Cardiac muscle cell (in vitro differentiated cells and primary cell): ENCODE data around the gene PITPNC1. TPM values are rescaled to one million over a fixed set of nuclear protein-coding genes. Genes with fewer than 3 reads are reported as not detected.
"Not testable (repeated sequence)": the region's sequence is repeated elsewhere in the genome, so short reads cannot be mapped to it uniquely, and the experiment has no call there.

ENCODE experiments used
- DNase-seq, 2 donors: peaks; one replicate each; pipeline versions ENCODE4 v3.0.0 to v3.0.0-alpha.2; 2010 to 2017; ENCODE audit warnings: low read depth in 1 of 2, low spot score in 1 of 2
- H3K27ac ChIP-seq: fragments of 200-600 bp; sonication (generic); 2 replicates; pipeline ENCODE4 v1.5.1; 2016
- H3K27me3 ChIP-seq: fragments of 200-600 bp; sonication (generic); 2 replicates; pipeline ENCODE4 v1.6.0; 2016; ENCODE audit warnings: control low read depth
- H3K36me3 ChIP-seq: fragments of 200-600 bp; sonication (generic); 2 replicates; pipeline ENCODE4 v1.5.1; 2016; ENCODE audit warnings: control low read depth
- H3K4me1 ChIP-seq: fragments of 200-600 bp; sonication (generic); 2 replicates; pipeline ENCODE4 v1.8.1; 2017; ENCODE audit warnings: low read depth, mild to moderate bottlenecking, mixed run types
- H3K4me3 ChIP-seq: fragments of 200-600 bp; sonication (generic); 2 replicates; pipeline ENCODE4 v1.5.1; 2016; ENCODE audit warnings: mild to moderate bottlenecking
- H3K9me3 ChIP-seq: fragments of 200-600 bp; sonication (generic); 2 replicates; pipeline ENCODE4 v1.5.1; 2017; ENCODE audit warnings: low read depth, mild to moderate bottlenecking, control low read depth
- polyA plus RNA-seq: library from polyadenylated mRNA; unstranded; fragments of >200 nt; fragmentation: Nextera tagmentation; extraction: Ambion mirVana; gene quantifications from 2 replicates; pipeline ENCODE4 v1.2.1, GENCODE V29; 2016
- total RNA-seq: library from RNA; depleted of rRNA; stranded (reverse); fragments of >200 nt; gene quantifications from 2 replicates; pipeline ENCODE4 v1.2.3, GENCODE V29; 2016
- TF ChIP-seq, protein P1 (sequence below): IDR thresholded peaks from 2 replicates; pipeline ENCODE4 v1.5.1; 2012; ENCODE audit warnings: low read depth, mild to moderate bottlenecking, low read length

The PITPNC1 gene
- total and polyA plus RNA-seq, 2 experiments from 2014 or later = 4.8 to 5.7 TPM

GRCh38 chr17:67401106-67401505 lies 24.0 kb downstream of the PITPNC1 start:
- H3K4me1 ChIP-seq = peaks cover 5% of the 10 kb centered on the region
- H3K27me3 ChIP-seq = no peaks in the 10 kb centered on the region
- no peaks in the 10 kb centered on the region for H3K9me3 ChIP-seq
- H3K36me3 ChIP-seq = no peaks in the 10 kb centered on the region
- DNase-seq = no peak
- TF ChIP-seq, protein P1, sequence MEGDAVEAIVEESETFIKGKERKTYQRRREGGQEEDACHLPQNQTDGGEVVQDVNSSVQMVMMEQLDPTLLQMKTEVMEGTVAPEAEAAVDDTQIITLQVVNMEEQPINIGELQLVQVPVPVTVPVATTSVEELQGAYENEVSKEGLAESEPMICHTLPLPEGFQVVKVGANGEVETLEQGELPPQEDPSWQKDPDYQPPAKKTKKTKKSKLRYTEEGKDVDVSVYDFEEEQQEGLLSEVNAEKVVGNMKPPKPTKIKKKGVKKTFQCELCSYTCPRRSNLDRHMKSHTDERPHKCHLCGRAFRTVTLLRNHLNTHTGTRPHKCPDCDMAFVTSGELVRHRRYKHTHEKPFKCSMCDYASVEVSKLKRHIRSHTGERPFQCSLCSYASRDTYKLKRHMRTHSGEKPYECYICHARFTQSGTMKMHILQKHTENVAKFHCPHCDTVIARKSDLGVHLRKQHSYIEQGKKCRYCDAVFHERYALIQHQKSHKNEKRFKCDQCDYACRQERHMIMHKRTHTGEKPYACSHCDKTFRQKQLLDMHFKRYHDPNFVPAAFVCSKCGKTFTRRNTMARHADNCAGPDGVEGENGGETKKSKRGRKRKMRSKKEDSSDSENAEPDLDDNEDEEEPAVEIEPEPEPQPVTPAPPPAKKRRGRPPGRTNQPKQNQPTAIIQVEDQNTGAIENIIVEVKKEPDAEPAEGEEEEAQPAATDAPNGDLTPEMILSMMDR = no peak
- H3K4me3 ChIP-seq = no peak overlapping the region
- no peak overlapping the region for H3K27ac ChIP-seq

DNA sequence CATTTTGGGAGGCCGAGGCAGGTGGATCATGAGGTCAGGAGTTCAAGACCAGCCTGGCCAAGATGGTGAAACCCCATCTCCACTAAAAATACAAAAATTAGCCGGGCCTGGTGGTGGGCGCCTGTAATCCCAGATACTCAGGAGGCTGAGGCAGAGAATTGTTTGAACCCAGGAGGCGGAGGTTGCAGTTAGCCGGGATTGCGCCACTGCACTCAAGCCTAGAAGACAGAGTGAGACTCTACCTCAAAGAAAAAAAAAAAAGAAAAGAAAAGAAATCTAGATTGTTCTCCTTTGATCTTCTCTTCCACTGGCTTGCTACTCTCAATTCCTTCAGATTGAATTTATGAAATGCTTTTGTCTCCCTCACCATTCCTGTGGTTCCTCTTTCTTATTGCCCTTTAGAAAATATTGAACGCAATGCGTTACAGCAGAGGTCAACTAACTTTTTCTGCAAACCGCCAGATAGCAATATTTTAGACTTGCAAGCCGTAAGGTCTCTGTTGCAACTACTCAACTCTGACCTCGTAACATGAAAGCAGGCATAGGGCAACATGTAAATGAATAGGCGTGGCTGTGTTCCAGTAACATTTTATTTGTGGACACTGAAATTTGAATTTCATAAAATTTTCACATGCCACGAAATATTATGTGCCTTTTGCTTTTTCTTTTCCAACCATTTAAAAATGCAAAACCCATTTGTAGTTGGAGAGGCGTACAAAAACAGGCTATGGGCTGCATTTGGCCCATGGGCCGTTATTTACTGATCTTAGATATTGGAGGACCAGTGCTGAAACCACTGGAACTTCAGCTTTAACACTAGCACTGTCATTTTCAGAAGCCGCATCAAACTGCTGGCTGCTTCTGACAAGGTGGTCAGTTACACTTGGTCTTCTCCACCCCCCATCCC lies 24.8 kb downstream of the PITPNC1 start:
- DNase-seq = no peak
- H3K4me3 ChIP-seq = no peak overlapping the region
- no peaks in the 10 kb centered on the region for H3K36me3 ChIP-seq
- no peaks in the 10 kb centered on the region for H3K9me3 ChIP-seq
- H3K27me3 ChIP-seq = no peaks in the 10 kb centered on the region
- H3K27ac ChIP-seq = no peak overlapping the region
- TF ChIP-seq, protein P1 = no peak
- H3K4me1 ChIP-seq = peaks cover 5% of the 10 kb centered on the region

DNA sequence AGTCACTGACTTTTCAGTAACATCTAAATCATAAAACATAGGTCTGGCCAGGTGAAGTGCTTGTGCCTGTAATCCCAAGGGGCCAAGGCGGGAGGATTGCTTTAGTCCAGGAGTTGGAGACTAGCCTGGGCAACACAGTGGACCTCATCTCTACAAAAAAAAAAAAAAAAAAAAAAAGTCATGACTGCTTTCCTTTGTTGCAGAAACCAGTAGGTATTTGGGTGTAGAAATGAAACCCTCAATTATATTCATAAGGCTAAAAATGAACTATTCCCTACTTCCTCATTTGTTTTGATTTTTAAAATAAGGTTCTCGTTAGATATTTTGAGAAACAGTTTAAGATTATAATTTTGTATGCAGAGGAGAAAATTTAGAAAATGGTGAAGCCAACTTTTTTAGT lies 26.0 kb downstream of the PITPNC1 start:
- Histone ChIP-seq H3K9me3 (no peaks in the 10 kb centered on the region), H3K27me3 (no peaks in the 10 kb centered on the region), H3K36me3 (no peaks in the 10 kb centered on the region), H3K27ac (no peak overlapping the region), H3K4me1 (peaks cover 5% of the 10 kb centered on the region), H3K4me3 (no peak overlapping the region)
- TF ChIP-seq, protein P1 = no peak
- DNase-seq = no peak

GRCh38 chr17:67403483-67403882 lies 26.4 kb downstream of the PITPNC1 start:
- H3K36me3 ChIP-seq = no peaks in the 10 kb centered on the region
- no peaks in the 10 kb centered on the region for H3K9me3 ChIP-seq
- DNase-seq = no peak
- no peak overlapping the region for H3K4me3 ChIP-seq
- TF ChIP-seq, protein P1 = no peak
- H3K27me3 ChIP-seq = no peaks in the 10 kb centered on the region
- peaks cover 5% of the 10 kb centered on the region for H3K4me1 ChIP-seq
- no peak overlapping the region for H3K27ac ChIP-seq

DNA sequence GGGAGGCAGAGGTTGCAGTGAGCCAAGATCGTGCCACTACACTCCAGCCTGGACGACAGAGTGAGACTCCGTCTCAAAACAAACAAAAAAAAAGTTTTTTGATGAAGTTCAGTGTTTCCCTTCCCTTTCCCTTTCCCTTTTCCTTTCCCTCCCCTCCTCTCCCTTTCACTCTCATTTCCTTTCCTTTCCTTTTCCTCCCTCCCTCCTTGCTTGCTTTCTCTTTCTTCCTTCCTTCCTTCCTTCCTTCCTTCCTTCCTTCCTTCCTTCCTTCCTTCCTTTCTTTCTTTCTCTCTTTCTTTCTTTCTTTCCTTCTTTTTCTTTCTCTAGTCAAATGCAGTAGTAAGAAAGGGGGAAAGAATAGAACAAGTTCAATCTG lies 31.4 kb downstream of the PITPNC1 start:
- not testable (repeated sequence) for H3K27me3 ChIP-seq, DNase-seq, H3K36me3 ChIP-seq, H3K27ac ChIP-seq, H3K4me3 ChIP-seq, H3K9me3 ChIP-seq, H3K4me1 ChIP-seq

DNA sequence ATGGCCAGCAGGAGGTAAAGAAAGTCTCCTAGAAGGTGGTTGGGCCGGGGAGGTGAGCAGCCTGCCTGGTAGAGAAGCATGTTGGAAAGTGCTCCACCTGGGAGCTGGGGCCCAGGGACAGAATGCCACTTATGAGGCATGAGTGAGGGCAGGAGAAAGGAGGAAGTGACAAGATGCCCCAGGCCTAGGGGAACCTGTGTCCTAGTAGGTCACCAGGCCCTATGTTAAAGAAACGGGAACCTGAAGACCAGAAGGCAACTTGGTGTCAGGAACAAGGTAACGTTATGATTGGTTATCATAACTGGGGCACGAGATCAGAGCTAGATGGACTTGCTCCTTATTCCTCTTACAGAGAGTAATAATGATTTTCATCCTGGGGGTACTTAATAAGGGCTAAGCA lies 34.3 kb downstream of the PITPNC1 start:
- Histone ChIP-seq H3K27me3 (no peaks in the 10 kb centered on the region), H3K4me1 (no peaks in the 10 kb centered on the region), H3K4me3 (no peak overlapping the region), H3K9me3 (no peaks in the 10 kb centered on the region), H3K27ac (no peak overlapping the region), H3K36me3 (no peaks in the 10 kb centered on the region)
- no peak for DNase-seq
- TF ChIP-seq, protein P1 = no peak
